GM19395 (cell line): ENCODE data around the gene GPR152.

Experiments
- ATAC-seq: cut with Tn5 transposase; IDR thresholded peaks from one replicate; pipeline ENCODE4 v1.9.1; 2021; ENCODE audit warnings: mild to moderate bottlenecking, moderate library complexity; ENCODE audit not compliant: unreplicated experiment

GPR152 gene, protein sequence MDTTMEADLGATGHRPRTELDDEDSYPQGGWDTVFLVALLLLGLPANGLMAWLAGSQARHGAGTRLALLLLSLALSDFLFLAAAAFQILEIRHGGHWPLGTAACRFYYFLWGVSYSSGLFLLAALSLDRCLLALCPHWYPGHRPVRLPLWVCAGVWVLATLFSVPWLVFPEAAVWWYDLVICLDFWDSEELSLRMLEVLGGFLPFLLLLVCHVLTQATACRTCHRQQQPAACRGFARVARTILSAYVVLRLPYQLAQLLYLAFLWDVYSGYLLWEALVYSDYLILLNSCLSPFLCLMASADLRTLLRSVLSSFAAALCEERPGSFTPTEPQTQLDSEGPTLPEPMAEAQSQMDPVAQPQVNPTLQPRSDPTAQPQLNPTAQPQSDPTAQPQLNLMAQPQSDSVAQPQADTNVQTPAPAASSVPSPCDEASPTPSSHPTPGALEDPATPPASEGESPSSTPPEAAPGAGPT

DNA sequence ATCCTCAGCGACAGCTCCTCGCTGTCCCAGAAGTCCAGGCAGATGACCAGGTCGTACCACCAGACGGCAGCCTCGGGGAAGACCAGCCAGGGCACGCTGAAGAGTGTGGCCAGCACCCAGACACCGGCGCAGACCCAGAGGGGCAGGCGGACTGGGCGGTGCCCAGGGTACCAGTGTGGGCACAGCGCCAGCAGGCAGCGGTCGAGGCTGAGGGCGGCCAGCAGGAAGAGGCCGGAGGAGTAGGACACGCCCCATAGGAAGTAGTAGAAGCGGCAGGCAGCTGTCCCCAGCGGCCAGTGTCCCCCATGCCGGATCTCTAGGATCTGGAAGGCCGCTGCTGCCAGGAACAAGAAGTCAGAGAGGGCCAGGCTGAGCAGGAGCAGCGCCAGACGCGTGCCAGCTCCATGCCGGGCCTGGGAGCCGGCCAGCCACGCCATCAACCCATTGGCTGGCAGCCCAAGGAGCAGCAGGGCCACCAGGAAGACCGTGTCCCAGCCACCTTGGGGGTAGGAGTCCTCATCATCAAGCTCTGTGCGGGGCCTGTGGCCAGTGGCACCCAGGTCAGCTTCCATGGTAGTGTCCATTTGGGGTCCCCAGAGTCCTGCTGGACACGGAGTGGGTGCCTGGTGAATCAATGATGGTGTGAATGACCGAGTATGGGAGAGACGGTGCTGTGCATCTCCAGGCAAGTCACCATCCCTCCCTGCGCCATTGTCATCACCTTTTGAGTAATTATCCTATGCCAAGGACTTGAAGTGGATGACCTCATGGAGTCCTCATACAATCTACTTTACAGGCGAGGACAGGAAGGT lies at the start of gene GPR152:
GPR152 (minus strand) TSS at position 589 of the 812 bp plus-strand sequence; CDS start at position 584, 5 bp downstream.
- no peak for ATAC-seq

DNA sequence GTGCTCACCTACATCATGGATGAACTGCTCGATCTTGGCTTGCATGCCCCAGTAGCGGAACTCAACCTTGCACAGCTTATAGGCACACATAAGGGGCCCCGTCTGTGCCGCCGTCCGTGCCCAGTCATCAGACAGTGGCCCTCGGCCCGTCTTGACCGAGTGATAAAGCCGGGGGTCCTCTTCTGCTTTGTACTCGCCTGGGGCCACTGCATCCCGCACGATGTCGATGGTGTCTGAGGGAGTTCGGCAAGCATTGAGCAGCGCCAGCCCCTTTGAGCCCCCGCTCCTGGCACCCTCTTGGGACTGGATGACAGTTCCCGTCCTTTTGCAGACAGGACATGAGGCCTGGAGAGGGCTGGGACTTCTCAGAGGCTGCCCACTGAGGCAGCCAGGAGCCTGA lies 49.3 kb upstream of the GPR152 start:
- no peak for ATAC-seq

DNA sequence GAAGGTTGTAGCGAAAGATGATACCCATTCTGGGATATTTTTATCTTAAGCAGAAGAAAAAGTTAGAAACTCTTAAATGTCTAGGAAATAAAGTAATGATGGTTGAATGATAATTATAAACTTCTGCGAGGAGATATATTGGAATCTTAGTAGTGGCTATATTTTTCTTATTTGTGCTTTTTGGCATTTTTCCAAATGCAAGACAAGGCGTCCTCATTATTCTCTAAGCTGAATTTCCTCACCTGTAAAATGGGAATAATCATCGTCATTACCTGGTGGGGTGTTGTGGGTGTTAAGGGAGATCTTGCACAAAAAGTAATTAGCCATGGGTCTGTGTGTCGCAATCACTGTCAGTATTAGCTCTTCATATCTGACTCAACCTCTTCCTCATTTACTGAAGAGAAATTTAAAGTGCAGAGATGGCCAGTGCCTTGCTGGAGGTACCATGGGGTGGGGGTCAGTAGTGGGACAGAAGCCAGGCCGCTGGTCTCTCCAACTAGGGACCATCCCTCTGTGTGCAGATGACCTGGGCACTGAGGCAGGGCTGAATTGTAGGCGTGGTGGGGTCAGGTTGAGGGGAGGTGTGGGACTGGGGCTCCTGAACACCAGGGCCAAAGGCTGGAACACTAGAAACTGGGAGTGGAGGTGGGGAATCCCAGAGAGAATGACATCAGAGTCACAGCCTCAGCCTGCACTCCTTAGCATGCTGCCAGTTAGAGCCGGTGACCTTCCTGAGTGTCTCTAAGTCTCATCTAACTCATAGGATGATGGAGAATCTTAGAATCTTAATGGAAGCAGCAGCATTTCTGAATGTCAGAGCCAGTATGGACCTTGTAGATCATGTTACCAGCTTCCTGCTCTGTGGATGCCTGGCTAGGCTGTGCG lies 48.5 kb upstream of the GPR152 start:
- ATAC-seq, result no peak

DNA sequence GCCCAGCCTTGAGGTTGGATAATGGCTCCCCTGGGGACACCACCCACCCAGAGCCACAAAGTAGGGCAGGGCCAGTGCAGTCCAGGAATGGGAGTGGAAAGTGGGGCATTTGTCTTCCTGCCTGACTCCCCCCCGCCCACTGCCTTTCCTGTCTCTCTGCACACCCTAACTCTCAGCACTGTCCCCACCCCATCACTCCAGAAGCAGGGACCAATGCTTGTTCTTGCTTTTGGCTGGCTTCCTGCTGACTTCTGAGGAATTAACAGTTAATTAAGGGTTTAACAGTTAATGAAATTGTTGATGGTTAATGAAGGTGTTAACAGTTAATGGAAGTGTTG lies 47.9 kb upstream of the GPR152 start:
- no peak for ATAC-seq

DNA sequence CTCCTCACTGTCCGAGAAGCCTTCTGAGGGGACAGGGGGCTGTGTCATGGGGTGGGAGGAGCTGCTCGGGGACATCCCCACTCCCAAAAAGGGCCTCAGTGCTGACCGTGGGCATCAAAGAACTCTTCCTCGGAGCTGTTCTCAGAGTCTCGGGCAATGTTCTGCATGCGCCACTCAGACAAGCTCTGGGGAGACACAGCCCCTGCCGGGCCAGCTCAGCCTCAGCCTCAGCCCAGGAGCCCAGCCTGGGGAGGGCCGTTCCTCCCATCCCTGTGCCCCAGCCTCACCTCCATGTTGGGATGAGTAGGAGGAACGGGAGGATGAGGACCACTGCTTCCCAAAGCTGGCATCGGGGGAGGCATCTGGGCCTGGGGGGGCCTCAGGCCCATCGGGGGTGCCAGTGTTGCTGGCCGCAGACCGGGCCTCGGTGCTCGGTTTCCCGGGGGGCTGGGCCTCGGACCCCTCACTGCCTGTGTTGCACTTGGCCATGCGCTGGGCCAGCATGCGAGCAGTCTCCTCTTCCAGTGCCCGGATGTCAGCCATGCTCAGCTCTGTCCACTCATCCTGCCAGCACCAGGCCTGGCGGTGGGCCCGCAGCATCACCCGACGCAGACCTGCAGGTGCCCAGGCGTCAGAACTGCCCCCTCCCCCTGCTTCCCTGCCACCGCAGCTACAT lies 47.4 kb upstream of the GPR152 start:
- no peak for ATAC-seq

DNA sequence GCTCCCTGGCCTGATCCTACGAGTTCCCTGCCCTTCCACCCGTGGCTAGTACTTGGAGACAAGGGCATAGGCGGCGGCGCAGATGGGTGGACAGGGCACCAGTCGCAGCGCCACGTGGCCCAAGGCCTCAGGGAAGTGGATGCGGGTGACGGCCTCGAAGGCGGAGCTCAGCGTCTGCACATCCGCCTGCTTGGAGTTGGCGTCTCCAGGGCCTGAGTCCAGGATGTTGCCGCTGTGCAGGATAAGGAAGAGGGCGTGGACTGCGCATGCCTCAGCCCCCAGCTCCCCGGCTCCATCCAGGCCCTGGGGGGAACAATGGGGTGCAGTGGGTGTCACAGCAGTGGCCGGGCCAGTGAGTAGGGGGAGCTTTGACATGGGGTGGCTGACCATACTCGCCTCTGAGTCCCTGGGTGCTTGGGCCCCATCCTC lies 46.0 kb upstream of the GPR152 start:
- no peak for ATAC-seq

DNA sequence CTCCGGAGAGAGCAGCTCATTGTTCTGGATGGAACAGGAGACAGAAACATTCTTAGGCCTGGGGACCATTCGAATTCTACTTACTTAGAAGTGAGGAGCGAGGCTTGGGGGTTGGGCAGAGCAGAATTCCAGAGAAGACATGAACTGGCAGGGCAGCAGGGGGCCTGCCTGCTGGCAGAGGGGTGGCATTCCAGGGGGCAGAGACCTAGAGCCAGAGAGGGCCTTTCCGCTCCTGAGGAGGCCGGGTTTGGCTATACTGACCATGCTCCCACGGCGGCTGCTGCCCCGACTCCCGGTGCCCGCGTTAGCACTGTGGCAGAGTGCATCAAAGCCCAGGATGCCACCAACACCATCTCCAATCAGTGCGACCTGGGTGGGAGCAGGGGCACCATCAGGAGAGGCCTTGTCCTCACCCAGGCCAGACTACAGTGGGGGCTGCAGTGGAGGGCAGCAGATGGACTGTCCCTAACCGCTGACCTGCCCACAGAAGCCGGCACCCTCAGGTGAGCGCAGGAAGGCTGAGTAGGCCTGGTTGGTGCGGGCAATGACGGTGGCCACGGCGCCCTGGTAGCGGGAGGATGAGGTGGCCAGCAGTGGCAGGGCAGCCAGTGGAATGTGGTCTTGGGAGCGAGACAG lies 45.2 kb upstream of the GPR152 start:
- ATAC-seq, result no peak

DNA sequence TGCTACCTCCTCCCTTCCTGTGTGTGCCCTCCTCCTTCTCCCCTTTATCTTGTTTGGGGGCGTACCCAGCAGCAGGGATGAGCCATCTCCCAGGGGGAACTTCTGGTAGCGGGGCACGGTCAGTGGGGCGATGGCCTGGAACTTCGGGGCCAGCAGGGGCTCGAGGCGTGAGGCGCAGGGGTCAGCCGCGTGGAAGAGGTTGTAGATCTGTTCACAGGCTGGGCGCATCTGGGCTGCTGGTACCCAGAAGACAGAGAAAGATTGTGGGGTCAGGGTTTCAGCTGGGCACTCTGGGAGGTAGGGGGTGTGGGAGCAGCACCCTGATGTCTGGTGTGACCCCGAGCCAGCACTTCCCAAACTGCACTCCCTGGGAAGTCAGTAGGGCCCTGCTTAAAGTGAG lies 43.6 kb upstream of the GPR152 start:
- no peak for ATAC-seq

DNA sequence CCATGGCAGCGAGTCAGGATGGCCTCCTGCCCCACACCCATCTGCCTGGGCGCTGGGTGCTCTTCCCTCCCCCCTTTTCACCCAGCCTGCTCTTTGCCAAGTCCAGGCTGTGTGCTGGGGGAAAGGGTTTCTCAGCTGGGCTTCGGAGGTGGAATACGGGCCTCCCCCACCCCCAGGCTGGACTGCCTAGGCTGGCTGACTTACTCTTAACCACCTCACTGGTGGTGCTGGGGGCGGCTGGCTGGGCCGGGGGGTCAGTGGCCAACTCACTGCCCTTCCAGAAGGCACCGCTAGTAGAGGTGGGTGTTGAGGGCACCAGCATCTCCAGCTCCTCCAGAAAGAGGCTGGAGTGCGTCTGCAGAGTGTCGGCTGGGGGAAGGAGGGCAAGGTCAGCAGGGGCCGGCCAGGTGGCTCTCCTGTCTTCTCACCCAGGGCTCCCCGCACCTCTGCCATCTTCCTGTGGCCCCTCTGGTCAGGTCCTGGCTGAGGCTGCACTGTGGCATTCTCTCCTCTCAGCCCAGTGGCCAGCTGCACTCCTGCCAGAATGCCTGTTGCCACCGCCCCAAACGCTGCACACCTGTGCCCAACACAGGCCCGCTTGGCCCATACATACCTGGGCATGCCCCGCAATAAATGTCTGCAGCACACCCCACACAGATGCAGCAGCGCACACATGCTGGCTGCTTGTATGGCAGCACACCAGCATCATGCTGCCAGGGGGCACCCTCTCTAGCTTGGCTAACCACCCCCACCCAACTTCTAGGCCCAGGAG lies 42.9 kb upstream of the GPR152 start:
- ATAC-seq, result no peak

DNA sequence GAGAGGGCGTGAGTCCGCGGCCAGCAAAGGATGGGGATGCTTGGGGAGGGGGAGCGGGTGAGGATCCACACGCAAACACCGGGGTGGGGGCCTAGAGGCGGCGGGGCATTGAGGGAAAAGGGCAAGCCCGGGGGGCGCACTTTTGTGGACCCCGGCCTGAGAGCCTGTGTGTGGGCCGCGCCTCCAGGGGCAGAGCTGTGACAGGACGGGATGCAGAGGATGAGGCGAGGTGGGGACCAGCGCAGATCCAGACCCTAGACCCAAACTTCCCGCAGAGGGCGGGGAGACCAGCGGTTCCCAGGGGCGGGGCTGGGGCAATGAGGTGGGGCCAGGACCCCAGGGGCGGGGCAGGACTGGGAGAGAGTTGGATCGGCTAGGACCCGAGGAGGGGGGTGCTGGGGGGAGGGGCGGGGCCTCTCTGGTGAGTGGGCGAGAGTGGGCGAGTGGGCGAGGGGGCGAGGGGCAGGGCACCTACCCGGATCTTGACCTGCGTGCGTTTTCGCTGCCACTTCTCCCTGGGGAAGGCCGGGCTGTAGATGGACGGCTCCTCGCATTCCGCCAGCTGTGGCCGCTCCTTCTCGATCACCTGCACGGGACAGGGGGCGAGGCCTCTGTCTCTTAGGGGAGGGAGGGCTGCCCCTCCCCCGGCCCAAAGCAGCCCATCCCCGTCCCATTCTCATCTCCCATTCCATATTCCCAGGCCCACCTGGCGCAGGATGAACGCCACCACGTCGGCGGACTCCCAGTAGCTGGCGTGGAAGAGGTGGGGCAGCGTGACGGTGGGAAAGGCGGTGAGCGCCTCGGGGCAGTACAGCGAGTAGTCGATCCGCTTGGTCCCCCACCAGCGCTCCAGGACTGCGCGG lies 42.1 kb upstream of the GPR152 start:
- no peak for ATAC-seq

DNA sequence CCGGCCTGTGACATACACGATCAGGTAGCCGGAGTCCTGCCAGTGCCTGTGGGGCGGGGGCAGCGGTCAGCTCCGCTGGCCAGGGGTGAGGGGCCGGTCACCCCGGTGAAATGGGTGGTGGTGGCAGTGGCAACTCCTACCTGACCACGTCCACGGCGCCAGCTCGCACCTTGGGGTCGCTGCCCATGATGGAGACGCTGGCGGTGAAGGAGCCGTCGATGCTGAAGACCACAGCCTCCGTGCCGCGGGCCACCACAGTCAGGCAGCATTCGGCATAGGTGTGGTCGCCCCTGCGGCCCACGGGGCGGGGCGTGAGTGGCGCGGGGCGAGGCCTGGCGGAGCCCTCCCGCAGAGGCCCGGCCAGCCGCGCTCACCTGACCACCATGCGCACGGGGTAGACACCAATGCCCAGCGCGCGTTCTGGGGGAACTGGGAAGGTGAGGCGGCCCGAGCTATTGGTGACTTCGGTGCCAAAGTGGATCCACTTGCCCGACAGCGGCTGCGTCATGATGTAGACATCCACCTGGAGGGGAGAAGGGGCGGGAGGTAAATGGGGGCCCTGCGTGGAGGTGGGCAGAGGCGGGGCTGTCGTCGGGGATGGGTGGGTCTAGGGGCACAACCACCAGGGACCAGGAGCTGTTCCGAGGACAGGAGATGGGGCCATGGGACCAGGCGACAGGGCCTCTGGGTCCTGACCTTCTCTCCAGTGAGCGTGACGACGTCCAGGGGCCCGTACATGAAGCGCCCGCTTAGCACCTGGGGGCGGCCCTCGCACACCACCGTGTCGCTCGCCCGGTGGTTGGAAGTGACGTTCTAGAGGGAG lies 41.2 kb upstream of the GPR152 start:
- ATAC-seq, result no peak

DNA sequence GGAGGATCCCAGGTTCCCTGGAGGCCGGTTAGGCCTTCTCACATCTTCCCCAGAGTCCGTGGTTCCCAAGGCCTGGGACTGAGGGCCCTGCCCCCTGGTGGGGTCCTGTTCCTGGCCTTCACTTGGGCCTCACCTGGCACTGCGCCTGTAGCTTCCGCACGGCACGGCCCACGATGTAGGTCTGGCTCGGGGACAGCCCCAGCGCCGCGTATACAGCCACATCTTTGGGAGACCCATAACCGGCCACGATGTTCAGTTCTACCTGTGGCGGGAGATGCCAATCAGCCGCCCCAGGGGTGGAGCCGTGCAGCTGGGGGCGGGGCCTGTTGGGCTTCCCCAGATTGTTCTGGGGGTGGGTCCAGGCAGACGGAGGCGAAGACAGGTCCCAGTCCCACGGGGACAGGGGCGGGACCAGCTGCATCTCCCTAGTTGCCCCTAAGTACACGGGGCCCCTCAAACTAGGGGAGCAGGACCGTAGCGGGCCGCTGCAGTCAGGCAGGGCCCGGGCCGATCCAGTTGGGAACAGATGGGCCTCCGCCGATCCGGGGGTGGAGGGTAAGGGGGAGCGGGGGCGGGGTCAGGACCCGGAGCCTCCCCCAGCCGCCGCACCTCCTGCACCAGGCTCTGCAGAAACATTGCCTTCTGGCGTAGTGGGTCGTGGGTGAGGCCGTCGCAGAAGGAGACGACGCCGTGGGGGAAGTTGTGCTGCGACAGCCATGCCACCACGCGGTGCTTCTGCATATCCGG lies 40.4 kb upstream of the GPR152 start:
- no peak for ATAC-seq

DNA sequence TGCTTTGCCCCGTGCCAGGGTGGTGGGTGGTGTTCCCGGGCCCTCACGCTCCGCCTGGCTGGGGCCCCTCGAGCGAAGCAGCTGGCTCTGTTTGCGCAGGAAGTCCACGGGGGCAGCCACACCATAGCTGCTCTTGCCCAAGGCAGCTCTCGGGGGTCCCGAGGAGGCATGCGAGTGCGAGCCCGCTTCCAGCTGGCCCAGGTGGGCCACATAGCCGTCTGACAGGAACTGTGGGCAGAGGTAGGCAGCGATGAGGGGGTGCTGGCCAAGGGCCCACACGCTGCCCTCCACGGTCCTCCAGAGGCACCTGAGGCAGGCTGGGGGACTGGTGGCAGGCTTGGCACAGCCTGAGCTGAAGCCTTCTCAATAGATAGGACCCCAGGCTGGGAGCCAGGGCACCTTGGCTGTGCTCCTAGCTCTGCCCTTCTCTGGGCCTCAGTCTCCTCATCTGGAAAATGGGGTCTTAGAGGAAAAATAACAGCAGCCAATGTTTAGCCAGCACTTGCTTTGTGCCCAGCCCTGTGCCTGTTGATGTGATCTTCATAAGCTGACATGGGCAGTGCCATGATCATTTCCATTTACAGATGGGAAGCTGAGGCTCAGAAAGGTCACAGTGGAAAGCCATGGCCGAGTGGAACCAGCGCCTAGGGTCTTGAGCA lies 39.7 kb upstream of the GPR152 start:
- no peak for ATAC-seq

DNA sequence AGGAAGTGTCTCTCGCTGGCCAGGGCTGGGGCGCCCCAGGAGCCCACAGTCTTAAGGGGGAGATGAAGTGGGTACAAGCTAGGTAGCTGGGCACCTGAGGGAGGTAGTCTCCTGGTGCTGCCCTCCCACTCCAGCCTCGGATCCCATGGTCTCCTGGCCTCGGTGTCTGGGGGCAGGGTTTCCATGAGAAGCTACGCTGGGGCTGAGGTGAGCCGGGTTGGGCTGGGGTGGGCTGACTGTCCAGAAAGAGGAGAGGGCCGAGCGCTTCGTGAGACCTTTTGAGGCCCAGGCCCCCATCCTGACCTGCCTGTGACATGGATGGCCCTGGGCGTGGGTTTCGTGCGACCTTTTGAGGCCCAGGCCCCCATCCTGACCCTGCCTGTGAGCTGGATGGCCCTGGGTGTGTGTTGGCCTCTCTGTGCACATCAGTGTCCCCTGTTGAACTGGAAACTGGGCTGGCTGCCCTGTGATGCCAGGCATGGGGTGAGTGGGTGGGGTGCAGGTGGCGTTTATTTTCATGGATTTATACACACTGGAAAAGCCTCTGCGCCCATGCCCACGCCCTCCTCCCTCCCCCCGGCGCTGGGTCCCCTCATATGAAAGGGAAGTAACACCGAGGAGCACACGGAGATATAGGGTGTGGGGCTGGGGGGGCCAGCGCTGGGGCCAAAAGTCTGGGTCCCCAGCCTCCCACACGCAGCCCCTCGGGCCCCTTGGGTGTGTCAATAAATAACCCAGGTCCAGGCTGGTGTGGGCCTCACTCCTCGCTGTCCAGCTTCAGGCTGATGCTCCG lies 38.9 kb upstream of the GPR152 start:
- no peak for ATAC-seq

DNA sequence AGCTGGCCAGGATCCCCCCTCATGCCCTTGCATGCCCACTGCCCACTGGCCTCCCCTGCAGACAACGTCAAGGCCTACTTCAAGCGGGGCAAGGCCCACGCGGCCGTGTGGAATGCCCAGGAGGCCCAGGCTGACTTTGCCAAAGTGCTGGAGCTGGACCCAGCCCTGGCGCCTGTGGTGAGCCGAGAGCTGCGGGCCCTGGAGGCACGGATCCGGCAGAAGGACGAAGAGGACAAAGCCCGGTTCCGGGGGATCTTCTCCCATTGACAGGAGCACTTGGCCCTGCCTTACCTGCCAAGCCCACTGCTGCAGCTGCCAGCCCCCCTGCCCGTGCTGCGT lies 38.2 kb upstream of the GPR152 start:
- no peak for ATAC-seq
